ACC112 (cell line): ENCODE measurements around the gene ALKBH4.
A peak's percentile ranks its signal among the peaks of the same experiment; 100 is the strongest.
"Not testable (repeated sequence)": the region's sequence is repeated elsewhere in the genome, so short reads cannot be mapped to it uniquely, and the experiment has no call there.

Source experiments
- H2AFZ ChIP-seq: fragments of 200-600 bp; sonication (generic); one replicate; pipeline ENCODE4 v1.6.0; 2017; ENCODE audit warnings: antibody characterized with exemption, low read length; ENCODE audit not compliant: unreplicated experiment
- H3K27ac ChIP-seq: fragments of 200-600 bp; sonication (generic); 2 replicates; pipeline ENCODE4 v1.5.1; 2014; ENCODE audit warnings: low read depth, mild to moderate bottlenecking, antibody characterized with exemption, low read length, moderate library complexity
- H3K27me3 ChIP-seq: fragments of 200-600 bp; sonication (generic); 2 replicates; pipeline ENCODE4 v1.6.1; 2014; ENCODE audit warnings: mild to moderate bottlenecking, antibody characterized with exemption, low read length, moderate library complexity, mixed read lengths; ENCODE audit not compliant: insufficient read depth
- H3K36me3 ChIP-seq: fragments of 200-600 bp; sonication (generic); 2 replicates; pipeline ENCODE4 v1.6.1; 2016; ENCODE audit warnings: mild to moderate bottlenecking, antibody characterized with exemption, low read length, moderate library complexity, mixed read lengths; ENCODE audit not compliant: insufficient read depth
- H3K4me1 ChIP-seq: fragments of 200-600 bp; sonication (generic); one replicate; pipeline ENCODE4 v1.6.1; 2016; ENCODE audit warnings: low read length, mixed read lengths; ENCODE audit not compliant: insufficient read depth, unreplicated experiment, control insufficient read depth
- H3K4me3 ChIP-seq: fragments of 200-600 bp; sonication (generic); 2 replicates; pipeline ENCODE4 v1.5.1; 2014; ENCODE audit warnings: mild to moderate bottlenecking, low read depth, low read length
- H3K79me2 ChIP-seq: fragments of 200-600 bp; sonication (generic); one replicate; pipeline ENCODE4 v1.6.0; 2016; ENCODE audit warnings: low read length; ENCODE audit not compliant: control insufficient read depth, unreplicated experiment, insufficient read depth

The ALKBH4 gene

GRCh38 chr7:102463841-102464576 lies 654 bp downstream of the ALKBH4 start:
- Histone ChIP-seq H3K27ac (no peak overlapping the region), H2AFZ (peak overlapping the region; percentile 89), H3K36me3 (no peaks in the 10 kb centered on the region), H3K4me1 (peaks cover 6% of the 10 kb centered on the region), H3K4me3 (peak overlapping the region; percentile 96), H3K27me3 (no peaks in the 10 kb centered on the region), H3K79me2 (peaks cover 10% of the 10 kb centered on the region)

- no peaks in the 10 kb centered on the region; the same call in 1 of the 2 replicates for H3K36me3 ChIP-seq
- H3K27ac ChIP-seq, result no peak overlapping the region
- H2AFZ ChIP-seq, result no peak overlapping the region
- no peaks in the 10 kb centered on the region for H3K4me1 ChIP-seq
- peaks cover 6% of the 10 kb centered on the region for H3K79me2 ChIP-seq
- no peaks in the 10 kb centered on the region for H3K27me3 ChIP-seq
- H3K4me3 ChIP-seq, result no peak overlapping the region
Observed at GRCh38 chr7:102460467-102460866, 4.2 kb downstream of the ALKBH4 start.

GRCh38 chr7:102459221-102459844 lies 5.3 kb downstream of the ALKBH4 start:
- peaks cover 6% of the 10 kb centered on the region for H3K79me2 ChIP-seq
- H3K4me3 ChIP-seq, result no peak overlapping the region
- no peaks in the 10 kb centered on the region for H3K27me3 ChIP-seq
- no peaks in the 10 kb centered on the region; the same call in 1 of the 2 replicates for H3K36me3 ChIP-seq
- no peak overlapping the region for H3K27ac ChIP-seq
- H3K4me1 ChIP-seq, result no peaks in the 10 kb centered on the region
- no peak overlapping the region for H2AFZ ChIP-seq

GRCh38 chr7:102457352-102457924 lies 7.2 kb downstream of the ALKBH4 start:
- Histone ChIP-seq H3K79me2 (peaks cover 3% of the 10 kb centered on the region), H3K4me1 (no peaks in the 10 kb centered on the region), H3K4me3 (no peak overlapping the region), H3K27me3 (no peaks in the 10 kb centered on the region), H2AFZ (no peak overlapping the region), H3K27ac (no peak overlapping the region), H3K36me3 (no peaks in the 10 kb centered on the region; the same call in 1 of the 2 replicates)

GRCh38 chr7:102456327-102456726 lies 8.3 kb downstream of the ALKBH4 start:
- Histone ChIP-seq H3K36me3 (no peaks in the 10 kb centered on the region; the same call in 1 of the 2 replicates), H3K4me3 (no peak overlapping the region), H3K4me1 (peaks cover under 1% of the 10 kb centered on the region), H2AFZ (no peak overlapping the region), H3K27ac (no peak overlapping the region), H3K27me3 (no peaks in the 10 kb centered on the region), H3K79me2 (no peaks in the 10 kb centered on the region)

GRCh38 chr7:102455596-102455995 lies 9.1 kb downstream of the ALKBH4 start:
- H3K4me1 ChIP-seq, result peaks cover 3% of the 10 kb centered on the region
- no peaks in the 10 kb centered on the region for H3K27me3 ChIP-seq
- no peak overlapping the region for H3K4me3 ChIP-seq
- H3K27ac ChIP-seq, result no peak overlapping the region
- H3K36me3 ChIP-seq, result no peaks in the 10 kb centered on the region; the same call in 1 of the 2 replicates
- H3K79me2 ChIP-seq, result no peaks in the 10 kb centered on the region
- no peak overlapping the region for H2AFZ ChIP-seq

GRCh38 chr7:102454932-102455331 lies 9.7 kb downstream of the ALKBH4 start:
- not testable (repeated sequence) for H3K79me2 ChIP-seq, H3K4me1 ChIP-seq, H3K36me3 ChIP-seq, H2AFZ ChIP-seq, H3K4me3 ChIP-seq, H3K27ac ChIP-seq, H3K27me3 ChIP-seq

- Histone ChIP-seq H3K4me1 (peaks cover 3% of the 10 kb centered on the region), H3K79me2 (no peaks in the 10 kb centered on the region), H3K27ac (no peak overlapping the region), H3K27me3 (no peaks in the 10 kb centered on the region), H3K36me3 (no peaks in the 10 kb centered on the region; the same call in 1 of the 2 replicates), H3K4me3 (no peak overlapping the region), H2AFZ (no peak overlapping the region)
Observed at GRCh38 chr7:102454468-102454867, 10.2 kb downstream of the ALKBH4 start.

GRCh38 chr7:102453319-102453718 lies 11.3 kb downstream of the ALKBH4 start:
- Histone ChIP-seq H3K4me3 (no peak overlapping the region), H3K27ac (no peak overlapping the region), H2AFZ (no peak overlapping the region), H3K79me2 (no peaks in the 10 kb centered on the region), H3K4me1 (peaks cover 3% of the 10 kb centered on the region), H3K36me3 (no peaks in the 10 kb centered on the region; the same call in 1 of the 2 replicates), H3K27me3 (no peaks in the 10 kb centered on the region)

GRCh38 chr7:102452451-102452850 lies 12.2 kb downstream of the ALKBH4 start:
- Histone ChIP-seq H3K79me2 (no peaks in the 10 kb centered on the region), H3K27ac (no peak overlapping the region), H3K36me3 (no peaks in the 10 kb centered on the region; the same call in 1 of the 2 replicates), H3K4me1 (peaks cover 10% of the 10 kb centered on the region), H3K4me3 (no peak overlapping the region), H3K27me3 (no peaks in the 10 kb centered on the region), H2AFZ (no peak overlapping the region)
